Measurements from ENCODE around the gene RASSF3.
"Not testable (repeated sequence)": the region's sequence is repeated elsewhere in the genome, so short reads cannot be mapped to it uniquely, and the experiment has no call there.

The RASSF3 gene

DNA sequence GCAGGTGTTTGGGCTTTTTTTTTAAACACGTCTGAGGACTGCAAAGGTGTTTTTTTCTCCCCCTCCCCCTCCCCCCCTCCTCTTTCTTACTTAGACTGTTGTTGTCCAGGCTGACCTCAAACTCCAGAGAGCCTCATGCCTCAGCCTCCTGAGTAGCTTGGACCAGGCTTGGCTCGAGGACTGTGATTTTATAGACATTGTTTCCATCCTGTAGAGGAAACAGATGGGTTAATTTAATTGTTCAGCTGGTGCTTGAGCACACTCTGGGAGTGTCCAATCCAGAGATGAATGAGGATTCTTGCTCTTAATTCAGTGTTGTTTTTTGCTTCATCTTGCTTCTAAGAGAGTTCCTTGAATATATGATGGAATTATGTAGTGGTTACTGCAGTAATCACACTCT is 42.1 kb downstream of the RASSF3 start:
- TF ChIP-seq, protein P1, sequence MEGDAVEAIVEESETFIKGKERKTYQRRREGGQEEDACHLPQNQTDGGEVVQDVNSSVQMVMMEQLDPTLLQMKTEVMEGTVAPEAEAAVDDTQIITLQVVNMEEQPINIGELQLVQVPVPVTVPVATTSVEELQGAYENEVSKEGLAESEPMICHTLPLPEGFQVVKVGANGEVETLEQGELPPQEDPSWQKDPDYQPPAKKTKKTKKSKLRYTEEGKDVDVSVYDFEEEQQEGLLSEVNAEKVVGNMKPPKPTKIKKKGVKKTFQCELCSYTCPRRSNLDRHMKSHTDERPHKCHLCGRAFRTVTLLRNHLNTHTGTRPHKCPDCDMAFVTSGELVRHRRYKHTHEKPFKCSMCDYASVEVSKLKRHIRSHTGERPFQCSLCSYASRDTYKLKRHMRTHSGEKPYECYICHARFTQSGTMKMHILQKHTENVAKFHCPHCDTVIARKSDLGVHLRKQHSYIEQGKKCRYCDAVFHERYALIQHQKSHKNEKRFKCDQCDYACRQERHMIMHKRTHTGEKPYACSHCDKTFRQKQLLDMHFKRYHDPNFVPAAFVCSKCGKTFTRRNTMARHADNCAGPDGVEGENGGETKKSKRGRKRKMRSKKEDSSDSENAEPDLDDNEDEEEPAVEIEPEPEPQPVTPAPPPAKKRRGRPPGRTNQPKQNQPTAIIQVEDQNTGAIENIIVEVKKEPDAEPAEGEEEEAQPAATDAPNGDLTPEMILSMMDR (IDR thresholded peaks at IDR 0.05) = no peak
- TF ChIP-seq ZFX (IDR thresholded peaks at IDR 0.05; ENCODE audit: borderline replicate concordance) = no peak
- H3K27ac ChIP-seq = no peak overlapping the region

DNA sequence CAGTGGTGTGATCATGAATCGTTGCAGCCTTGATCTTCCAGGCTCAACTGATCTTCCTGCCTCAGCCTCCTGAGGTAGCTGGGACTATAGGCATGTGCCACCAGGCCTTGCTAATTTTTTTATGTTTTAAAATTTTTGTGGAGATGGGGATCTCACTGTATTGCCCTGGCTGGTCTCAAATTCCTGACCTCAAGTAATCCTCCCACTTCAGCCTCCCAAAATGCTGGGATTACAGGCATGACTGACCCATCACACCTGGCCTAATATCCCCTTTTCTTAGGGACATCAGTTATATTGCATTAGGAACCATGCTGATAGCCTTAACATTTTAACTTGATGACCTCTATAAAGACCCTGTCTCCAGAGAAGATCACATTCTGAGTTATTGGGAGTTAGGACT is 42.8 kb downstream of the RASSF3 start:
- TF ChIP-seq, protein P1 (IDR thresholded peaks at IDR 0.05) = no peak
- TF ChIP-seq ZFX (IDR thresholded peaks at IDR 0.05; ENCODE audit: borderline replicate concordance) = no peak

DNA sequence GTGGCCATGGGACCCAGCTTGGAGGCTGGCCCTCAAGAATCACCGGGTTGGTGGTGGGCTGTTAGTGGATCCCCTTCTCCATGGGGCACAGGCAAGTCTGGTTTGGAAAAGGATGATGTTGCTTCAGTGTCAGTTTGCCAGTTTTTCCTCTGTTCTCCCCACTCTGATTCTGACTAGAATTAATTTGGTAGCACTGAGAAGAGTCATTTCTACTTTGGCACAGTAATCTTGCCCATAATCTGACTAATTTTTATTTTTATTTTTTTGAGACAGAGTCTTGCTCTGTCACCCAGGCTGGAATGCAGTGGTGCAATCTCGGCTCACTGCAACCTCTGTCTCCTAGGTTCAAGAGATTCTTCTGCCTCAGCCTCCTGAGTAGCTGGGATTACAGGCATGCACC is 43.6 kb downstream of the RASSF3 start:
- H3K27ac ChIP-seq = not testable (repeated sequence)

More for the DNA sequence above, 42.8 kb downstream of the RASSF3 start:
- H3K27ac ChIP-seq = no peak overlapping the region

DNA sequence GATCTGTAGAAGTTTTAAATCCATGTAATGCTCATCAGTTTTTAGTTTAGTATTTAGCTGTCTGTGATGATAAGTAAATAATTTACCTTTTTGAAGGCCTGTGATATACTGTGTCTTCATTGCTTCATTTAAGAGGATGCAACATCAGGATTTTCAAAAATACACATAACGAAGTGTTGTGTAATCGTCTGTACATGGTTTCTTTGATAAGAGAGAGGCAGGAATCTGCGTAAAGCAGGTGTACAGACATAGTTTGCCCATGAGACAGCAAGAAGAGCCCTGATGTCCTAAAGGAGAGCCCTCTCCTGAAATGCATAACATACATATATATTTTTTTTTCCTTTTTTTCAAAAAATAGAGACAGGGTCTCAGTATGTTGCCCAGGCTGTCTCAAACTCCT is 44.8 kb downstream of the RASSF3 start:
- no peak overlapping the region for H3K27ac ChIP-seq
- TF ChIP-seq, protein P1 (IDR thresholded peaks at IDR 0.05) = no peak
- no peak for TF ChIP-seq ZFX (IDR thresholded peaks at IDR 0.05; ENCODE audit: borderline replicate concordance)

DNA sequence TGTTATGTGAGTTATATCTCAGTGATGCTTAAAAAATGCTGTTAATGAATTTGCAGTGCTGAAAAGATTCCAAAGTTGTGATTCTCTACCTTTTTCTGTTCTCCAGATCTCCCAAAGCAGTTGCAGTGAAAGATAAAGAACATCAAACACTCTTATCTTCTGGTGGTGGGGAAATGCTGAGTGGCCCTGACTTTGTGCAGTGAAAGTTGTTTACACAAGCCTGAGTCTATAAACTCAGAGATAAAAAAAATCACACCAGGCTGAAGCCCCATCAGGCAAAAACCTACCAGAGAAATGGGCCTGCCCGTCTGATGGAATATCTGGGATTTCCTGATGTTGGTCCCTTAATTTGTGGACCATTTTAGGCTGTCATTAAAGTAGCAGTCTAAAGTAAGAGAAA is 46.1 kb downstream of the RASSF3 start:
- H3K27ac ChIP-seq = 0 out of 2 replicates have a peak overlapping the region, but pooled peaks have one; percentile 3
- TF ChIP-seq, protein P1 (IDR thresholded peaks at IDR 0.05) = no peak
- TF ChIP-seq ZFX (IDR thresholded peaks at IDR 0.05; ENCODE audit: borderline replicate concordance) = no peak

DNA sequence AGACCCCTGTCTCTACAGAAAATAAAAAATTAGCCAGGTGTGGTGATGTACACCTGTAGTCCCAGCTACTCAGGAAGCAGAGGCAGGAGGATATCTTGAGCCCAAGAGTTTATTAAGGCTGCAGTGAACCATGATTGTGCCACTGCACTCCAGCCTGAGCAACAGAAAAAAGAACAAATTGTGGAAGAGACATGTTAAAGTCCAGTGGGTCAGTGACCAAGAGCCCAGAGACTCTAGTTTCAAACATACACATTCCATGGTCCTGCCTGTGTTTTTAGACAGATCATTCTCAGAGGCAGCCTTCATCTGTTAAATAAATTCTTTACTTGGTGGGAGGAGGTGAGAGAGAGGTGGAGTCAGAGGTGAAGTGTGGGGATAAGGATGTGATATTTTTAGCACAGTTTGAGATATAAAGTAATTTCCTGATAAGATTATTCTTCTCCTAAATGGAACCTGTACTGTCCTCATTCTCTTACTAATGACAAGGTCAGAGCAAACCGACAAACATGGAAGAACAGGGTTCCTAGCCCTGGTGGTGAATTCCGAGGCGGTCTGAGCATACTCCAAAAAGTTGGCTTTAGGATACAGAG is 48.7 kb downstream of the RASSF3 start:
- TF ChIP-seq ZFX (IDR thresholded peaks at IDR 0.05; ENCODE audit: borderline replicate concordance) = no peak
- TF ChIP-seq, protein P1 (IDR thresholded peaks at IDR 0.05) = no peak
- no peak overlapping the region for H3K27ac ChIP-seq

DNA sequence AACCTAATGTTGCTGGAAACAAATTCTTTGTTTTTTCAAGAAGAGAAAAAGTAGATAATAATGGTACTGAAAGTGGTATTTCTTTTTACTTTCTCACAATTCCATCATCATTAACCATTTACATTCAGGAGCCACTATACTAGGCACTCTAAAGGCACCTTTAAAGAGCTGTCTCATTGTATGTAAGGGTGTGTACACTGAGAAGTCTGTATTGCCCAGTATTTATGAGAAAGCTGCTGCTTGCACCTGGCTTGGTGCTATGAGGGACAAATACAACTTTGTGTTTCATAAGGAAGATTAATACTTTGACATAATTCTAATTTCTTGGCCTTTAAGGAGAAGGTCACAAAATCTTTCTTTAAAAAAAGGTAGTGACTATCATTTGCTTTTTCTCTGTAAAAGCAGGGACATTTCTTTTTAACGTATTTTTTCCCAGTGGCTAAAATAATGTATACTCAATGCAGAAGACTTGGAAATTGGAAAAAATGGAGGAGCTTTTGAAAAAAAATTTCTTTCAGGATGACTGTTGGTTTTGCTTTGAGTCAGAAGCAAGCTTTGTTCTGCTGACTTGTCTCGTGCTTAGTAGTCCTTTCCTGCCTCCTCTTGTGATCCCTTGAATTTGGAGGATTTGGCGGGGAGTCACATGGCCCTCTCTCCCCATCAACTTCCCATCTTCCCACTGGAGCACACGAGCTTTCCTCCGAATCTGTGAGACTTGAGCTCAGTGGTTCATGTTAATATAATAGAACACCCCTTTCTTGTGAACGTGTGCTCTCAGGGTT is 50.1 kb downstream of the RASSF3 start:
- TF ChIP-seq, protein P1 (IDR thresholded peaks at IDR 0.05) = no peak
- TF ChIP-seq ZFX (IDR thresholded peaks at IDR 0.05; ENCODE audit: borderline replicate concordance) = no peak
- H3K27ac ChIP-seq = no peak overlapping the region
